ENCODE data around the gene KPNA4. TPM values are rescaled to one million over a fixed set of nuclear protein-coding genes. Genes with fewer than 3 reads are reported as not detected.

KPNA4 gene
- total RNA-seq, 1 donor from 2014 or later: 61.6 TPM

- ATAC-seq (no peak), DNase-seq (no peak)
- no peak for TF ChIP-seq CTCF (IDR thresholded peaks at IDR 0.05)
- intact Hi-C loops (cut with DNase I): no loop called here
- Histone ChIP-seq H3K27ac (no peak overlapping the region), H3K9me3 (no peaks in the 10 kb centered on the region), H3K4me1 (no peaks in the 10 kb centered on the region), H3K4me3 (no peak overlapping the region), H3K27me3 (ENCODE audit: low read depth) (no peaks in the 10 kb centered on the region), H3K36me3 (no peaks in the 10 kb centered on the region)
Measured at GRCh38 chr3:160473978-160474377, 91.4 kb downstream of the KPNA4 start.

- Histone ChIP-seq H3K4me1 (no peaks in the 10 kb centered on the region), H3K4me3 (no peak overlapping the region), H3K36me3 (no peaks in the 10 kb centered on the region), H3K27ac (no peak overlapping the region), H3K9me3 (no peaks in the 10 kb centered on the region), H3K27me3 (ENCODE audit: low read depth) (no peaks in the 10 kb centered on the region)
- no peak for ATAC-seq
- no peak for TF ChIP-seq CTCF (IDR thresholded peaks at IDR 0.05)
- intact Hi-C loops (cut with DNase I): no loop called here
- no peak for DNase-seq
Measured at GRCh38 chr3:160473221-160473620, 92.2 kb downstream of the KPNA4 start.

- no peak for TF ChIP-seq CTCF (IDR thresholded peaks at IDR 0.05)
- no peaks in the 10 kb centered on the region for H3K27me3 ChIP-seq (ENCODE audit: low read depth)
- no peaks in the 10 kb centered on the region for H3K9me3 ChIP-seq
- H3K36me3 ChIP-seq: no peaks in the 10 kb centered on the region
- DNase-seq (no peak), ATAC-seq (no peak)
- no peak overlapping the region for H3K4me3 ChIP-seq
- intact Hi-C loops (cut with DNase I): no loop called here
- no peaks in the 10 kb centered on the region for H3K4me1 ChIP-seq
- no peak overlapping the region for H3K27ac ChIP-seq
Measured at GRCh38 chr3:160472344-160472743, 93.0 kb downstream of the KPNA4 start.

- no peaks in the 10 kb centered on the region for H3K9me3 ChIP-seq
- no peaks in the 10 kb centered on the region for H3K4me1 ChIP-seq
- no peak overlapping the region for H3K4me3 ChIP-seq
- no peaks in the 10 kb centered on the region for H3K36me3 ChIP-seq
- TF ChIP-seq CTCF (IDR thresholded peaks at IDR 0.05): no peak
- intact Hi-C loops (cut with DNase I): no loop called here
- H3K27me3 ChIP-seq (ENCODE audit: low read depth): no peaks in the 10 kb centered on the region
- no peak for DNase-seq
- no peak overlapping the region for H3K27ac ChIP-seq
- no peak for ATAC-seq
Measured at GRCh38 chr3:160471892-160472291, 93.5 kb downstream of the KPNA4 start.

GRCh38 chr3:160470181-160470580 is 95.2 kb downstream of the KPNA4 start:
- H3K4me3 ChIP-seq: no peak overlapping the region
- H3K4me1 ChIP-seq: no peaks in the 10 kb centered on the region
- ATAC-seq (no peak), DNase-seq (no peak)
- H3K9me3 ChIP-seq: no peaks in the 10 kb centered on the region
- TF ChIP-seq CTCF (IDR thresholded peaks at IDR 0.05): no peak
- intact Hi-C loops (cut with DNase I): no loop called here
- no peaks in the 10 kb centered on the region for H3K27me3 ChIP-seq (ENCODE audit: low read depth)
- H3K36me3 ChIP-seq: no peaks in the 10 kb centered on the region
- H3K27ac ChIP-seq: no peak overlapping the region

- no peak overlapping the region for H3K4me3 ChIP-seq
- no peaks in the 10 kb centered on the region for H3K27me3 ChIP-seq (ENCODE audit: low read depth)
- ATAC-seq (no peak), DNase-seq (no peak)
- H3K9me3 ChIP-seq: no peaks in the 10 kb centered on the region
- TF ChIP-seq CTCF (IDR thresholded peaks at IDR 0.05): no peak
- H3K27ac ChIP-seq: no peak overlapping the region
- intact Hi-C loops (cut with DNase I): no loop called here
- no peaks in the 10 kb centered on the region for H3K4me1 ChIP-seq
- H3K36me3 ChIP-seq: no peaks in the 10 kb centered on the region
Measured at GRCh38 chr3:160464971-160465370, 100.4 kb downstream of the KPNA4 start.

Data from lower lobe of right lung (tissue), 2 donors.